ENCODE results near the gene ERLIN1.
A peak's percentile ranks its signal among the peaks of the same experiment; 100 is the strongest.

ERLIN1 gene

DNA sequence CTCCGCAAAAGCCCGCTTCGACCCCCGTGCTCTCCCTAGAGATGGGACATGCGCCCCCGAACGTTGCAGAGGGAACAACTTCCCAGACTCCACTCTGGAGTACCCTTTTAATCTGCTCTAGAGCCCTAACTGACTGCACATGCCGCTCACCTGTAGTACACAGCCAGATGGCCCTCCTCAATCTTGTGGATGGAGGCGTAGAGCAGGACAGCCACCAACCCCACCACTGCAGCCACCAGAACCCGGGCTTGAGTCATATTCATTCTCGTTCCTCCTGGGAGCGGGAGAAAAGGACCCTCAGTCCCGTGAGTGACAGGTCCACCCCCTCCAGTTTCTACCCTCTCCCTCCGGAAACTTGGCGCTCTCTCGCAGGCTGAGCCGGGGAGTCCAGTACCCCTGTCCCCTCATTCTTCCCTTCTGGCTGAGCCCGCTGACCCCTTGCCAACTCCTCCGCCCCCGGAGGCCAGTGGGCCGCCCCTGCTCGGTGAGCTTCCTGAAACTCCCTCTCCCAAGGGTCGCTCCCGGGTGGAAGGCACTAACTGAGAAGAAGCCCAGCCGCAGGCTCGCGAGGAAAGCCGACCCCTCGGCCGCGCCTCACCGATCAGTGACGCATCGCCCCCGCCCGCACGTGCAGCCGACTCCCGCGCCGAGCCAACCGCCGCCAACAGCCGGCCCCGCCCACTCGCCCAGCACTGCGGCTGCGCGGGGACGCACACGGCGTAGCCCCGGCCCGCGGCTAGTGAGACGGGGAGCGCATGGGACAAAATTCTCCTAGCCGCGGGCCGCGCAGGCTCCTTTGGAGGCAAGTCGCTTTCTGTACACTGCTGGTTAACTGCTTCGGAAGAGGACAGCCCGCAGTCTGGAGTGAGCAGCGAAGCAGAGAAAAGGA, at the start of gene ERLIN1:
TSS of gene ERLIN1 (minus strand) at position 666 of the 889 bp plus-strand sequence. CDS start at position 263, 403 bp downstream.
- DNase-seq (ENCODE audit: low spot score): peak; percentile 88

DNA sequence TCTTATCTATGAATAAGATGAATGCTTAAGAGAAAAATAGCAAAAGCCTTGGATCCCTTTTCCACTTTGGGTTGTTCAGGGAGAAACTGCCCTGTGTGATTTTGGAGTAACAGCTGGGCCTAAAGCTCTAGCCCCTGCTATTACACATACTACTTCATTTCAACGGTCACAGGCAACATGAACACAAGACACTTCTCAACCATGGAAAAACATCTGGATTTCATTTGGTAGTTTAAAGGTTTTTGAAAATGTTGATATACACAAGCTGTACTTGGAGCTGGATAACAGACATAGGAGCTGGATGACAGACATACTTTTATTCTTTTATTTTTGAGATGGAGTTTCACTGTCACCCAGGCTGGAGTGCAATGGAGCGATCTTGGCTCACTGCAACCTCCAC, 46.3 kb upstream of the ERLIN1 start:
- DNase-seq (ENCODE audit: low spot score): no peak

DNA sequence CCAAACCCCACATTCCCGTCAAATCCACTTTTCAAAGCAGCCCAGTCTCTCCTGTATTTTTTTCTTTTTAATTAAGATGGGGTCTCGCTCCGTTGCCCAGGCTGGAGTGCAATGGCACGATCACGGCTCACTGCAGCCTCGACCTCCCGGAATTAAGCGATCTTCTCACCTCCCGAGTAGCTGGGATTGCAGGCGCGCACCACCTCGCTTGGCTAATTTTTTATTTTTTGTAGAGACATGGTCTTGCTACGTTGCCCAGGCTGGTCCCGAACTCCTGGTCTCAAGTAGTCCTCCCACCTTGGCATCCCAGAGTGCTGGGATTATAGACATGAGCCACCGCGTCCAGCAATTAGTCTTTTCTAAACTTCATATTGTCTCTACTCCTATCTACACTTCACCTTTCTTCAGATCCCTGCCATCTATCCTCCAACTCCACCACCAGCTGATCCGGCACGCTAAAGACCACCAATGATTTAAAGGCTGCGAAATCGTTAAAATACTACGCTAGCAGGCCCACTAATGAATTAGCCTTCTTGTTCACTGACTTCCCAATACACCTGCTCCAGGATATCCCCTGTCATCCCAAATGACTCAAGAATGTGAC, 44.1 kb upstream of the ERLIN1 start:
- DNase-seq (ENCODE audit: low spot score): no peak

DNA sequence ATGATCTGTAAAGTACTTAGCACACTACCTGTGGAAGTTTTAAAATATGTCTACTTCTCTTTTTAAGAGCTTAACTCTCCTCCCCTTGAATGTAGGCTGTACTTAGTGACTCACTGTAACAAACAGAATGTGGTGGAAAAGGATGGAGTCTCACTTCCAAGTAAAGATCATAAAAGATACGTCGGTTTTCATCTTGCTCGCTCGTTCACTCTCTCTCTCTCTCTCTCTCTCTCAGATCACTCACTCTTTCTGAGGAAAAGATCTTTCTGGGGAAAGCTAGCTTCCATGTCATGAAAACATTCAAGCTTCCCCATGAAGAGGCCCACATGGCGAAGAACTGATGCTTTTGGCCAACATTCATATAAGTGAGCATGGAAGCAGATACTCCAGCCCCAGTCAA, 38.0 kb upstream of the ERLIN1 start:
- no peak for DNase-seq (ENCODE audit: low spot score)

DNA sequence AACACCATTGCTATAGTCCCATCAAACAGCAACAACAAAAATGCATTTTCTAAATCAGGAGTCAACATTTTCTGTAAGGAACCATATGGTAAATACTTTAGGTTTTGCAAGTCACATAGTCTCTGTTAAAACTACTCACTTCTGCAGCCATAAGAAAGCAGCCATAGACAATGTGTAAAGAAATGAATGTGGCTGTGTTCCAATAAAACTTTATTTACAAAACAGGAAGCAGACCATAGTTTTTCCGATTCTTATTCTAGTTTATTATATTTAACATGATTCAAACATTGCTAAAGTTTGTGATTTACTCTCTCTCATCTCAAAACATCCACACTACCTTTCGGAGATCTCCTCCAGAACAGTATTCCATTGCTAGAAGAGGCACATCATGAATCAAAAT, 36.7 kb upstream of the ERLIN1 start:
- DNase-seq (ENCODE audit: low spot score): no peak

DNA sequence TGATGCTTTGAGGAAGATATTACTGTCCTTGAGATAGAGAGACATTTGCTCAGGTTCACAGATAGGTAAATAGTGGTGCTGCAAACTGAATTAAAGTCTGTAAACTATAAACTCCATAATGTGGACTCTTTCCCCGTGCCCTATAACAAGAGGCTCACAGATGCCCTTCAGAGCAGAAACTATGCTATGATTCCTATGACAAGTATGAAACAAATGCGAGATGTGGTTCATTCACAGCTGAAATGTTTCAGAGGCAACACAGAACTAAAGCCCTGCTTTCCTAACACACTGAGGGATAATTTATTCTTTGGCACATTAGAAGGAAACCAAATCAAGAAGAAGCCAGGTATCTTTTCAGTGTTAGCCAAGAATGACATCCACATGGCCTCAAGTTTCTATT, 30.2 kb upstream of the ERLIN1 start:
- DNase-seq (ENCODE audit: low spot score): no peak

DNA sequence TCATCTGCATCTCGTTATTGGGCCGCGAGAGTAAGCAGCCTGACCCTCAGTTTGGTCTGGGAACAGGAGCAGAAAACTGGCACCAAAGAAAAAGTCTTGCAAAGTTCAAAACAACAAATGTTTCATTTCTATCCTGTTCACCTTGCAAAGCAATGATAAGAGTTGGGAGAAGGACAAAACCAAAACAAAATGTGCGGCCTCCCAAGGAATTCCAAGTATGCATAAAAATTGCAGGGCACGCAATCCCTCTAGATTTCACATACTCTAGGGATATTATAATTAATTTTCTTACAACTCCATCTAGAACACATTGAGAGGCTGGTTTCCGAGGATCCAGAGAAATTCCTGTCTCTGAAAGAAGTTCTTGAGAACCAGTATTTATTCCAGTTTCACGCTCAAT, 23.5 kb upstream of the ERLIN1 start:
- DNase-seq (ENCODE audit: low spot score): no peak

DNA sequence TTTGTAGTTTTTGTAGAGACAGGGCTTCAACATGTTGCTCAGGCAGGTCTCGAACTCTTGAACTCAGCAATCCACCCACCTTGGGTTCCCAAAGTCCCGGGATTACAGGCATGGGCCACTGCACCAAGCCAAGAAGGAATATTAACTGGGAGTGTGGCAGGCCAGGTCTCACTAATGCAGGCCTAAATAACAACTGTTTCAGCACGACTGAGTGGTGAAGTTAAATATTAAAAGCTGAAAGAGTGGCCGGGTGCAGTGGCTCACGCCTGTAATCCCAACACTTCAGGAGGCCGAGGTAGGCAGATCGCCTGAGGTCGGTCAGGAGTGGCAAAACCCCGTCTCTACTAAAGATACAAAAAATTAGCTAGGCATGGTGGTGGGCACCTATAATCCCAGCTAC, 22.4 kb upstream of the ERLIN1 start:
- DNase-seq (ENCODE audit: low spot score): no peak

DNA sequence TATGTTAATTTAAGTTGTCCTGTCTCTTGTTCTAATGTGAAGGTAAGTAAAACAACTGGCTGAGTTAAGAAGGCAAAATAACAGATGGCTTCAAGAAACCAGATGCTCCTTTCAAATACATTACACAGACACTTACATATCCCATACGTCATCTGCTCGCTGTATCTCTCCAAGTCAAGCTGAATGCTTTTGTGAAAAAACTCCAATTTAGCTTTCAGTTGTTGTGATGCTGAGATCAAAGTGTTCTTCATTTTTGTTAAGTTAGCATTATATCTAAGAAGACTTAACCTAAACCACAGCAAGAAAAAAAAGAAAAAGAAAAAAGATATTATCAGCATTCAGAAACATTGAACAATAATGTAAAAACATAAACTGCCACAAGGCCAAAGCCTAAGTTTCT, 18.5 kb upstream of the ERLIN1 start:
- DNase-seq (ENCODE audit: low spot score): no peak

DNA sequence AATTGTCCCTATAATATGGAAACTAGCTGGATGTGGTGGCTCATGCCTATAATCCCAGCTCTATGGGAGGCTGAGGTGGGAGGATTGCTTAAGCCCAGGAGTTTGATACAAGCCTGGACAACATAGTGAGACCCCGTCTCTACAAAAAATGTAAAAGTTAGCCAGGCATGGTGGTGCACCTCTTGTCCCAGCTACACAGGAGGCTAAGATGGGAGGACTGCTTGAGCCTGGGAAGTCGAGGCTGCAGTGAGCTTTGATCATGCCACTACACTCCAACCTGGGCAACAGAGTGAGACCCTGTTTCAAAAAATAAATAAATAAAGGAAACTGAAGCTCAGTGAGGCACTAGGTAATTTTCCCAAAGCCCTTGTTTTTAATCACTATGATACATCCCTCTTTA, 15.7 kb upstream of the ERLIN1 start:
- no peak for DNase-seq (ENCODE audit: low spot score)

DNA sequence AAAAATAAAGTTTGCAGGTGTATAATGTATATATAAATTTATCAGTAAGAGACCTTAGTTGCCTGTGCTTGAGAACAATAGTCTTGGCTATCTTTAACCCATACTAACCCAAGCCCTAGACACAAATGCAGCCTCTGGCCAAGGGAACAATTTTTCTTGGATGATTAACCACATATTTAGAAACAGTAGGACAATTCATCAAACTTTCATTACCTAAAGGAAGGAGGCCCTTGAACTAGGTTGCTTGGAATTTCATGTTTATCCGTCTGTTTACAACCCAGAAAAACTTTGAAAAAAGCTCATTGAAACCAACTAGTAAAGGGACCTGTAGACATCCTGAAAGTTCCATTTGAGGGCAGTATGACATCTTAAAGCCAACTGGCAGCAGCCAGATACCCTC, 8.9 kb upstream of the ERLIN1 start:
- no peak for DNase-seq (ENCODE audit: low spot score)

DNA sequence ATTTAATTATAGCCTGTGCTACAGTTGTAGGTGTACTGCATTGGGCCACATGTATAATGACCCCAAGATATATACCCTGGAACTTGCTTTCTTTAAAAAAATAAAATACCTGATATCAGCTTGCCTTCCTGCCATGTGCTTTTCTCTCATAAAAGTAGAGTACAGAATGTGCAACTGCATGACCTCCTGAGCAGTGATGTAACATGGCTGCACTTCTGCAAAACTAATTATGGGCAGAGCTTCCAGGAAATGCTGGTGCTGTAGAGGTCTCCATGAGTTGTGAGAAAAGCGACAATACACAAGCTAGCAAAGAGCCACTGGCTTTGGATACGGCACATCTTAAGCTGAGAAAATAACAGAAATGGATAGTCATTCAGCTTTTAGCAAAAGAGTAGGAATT, 6.5 kb upstream of the ERLIN1 start:
- DNase-seq (ENCODE audit: low spot score): no peak

DNA sequence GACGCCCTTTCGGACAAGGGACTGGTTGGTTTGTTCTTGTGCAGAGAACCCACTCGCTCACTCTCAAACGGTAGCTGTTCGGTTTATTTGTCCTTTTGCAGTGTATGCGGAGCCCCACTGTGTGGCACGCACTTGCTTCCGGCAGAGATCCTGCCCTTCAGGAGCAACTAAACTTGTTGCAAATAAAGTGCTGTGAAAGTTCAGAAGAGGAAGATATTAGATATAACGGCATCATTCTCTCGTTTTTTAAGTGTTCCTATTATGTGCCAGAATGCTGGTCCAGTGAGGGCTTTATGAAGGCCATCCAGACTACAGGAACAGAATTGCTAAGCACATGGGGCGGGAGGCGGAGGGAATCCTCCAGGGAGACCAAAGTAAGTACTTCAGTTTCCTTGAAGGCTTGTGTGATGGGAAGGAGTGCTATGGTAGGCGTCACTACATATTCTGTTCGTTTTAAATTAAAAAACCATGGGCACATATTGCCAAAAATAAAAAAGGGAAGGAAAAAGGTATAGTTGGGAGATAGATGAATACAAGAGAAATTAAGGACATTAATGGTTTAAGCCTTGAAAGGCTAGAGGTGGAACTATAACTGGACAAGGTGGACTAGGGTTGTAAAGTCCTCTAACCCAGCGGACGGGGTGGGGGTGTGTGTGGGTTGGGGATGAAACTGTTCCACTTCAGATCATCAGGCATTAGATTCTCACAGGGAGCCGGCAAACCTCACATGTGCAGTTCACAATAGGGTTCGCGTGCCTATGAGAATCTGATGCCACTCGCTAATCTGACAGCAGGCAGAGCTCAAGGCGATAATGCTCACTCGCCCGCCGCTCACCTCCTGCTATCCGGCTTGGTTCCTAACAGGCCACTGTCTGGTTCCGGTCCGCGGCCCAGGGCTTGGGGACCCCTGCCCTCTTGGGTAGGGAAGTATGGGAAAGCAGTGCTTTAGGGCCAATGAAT, 704 bp upstream of the ERLIN1 start:
- DNase-seq (ENCODE audit: low spot score): peak; percentile 44

DNA sequence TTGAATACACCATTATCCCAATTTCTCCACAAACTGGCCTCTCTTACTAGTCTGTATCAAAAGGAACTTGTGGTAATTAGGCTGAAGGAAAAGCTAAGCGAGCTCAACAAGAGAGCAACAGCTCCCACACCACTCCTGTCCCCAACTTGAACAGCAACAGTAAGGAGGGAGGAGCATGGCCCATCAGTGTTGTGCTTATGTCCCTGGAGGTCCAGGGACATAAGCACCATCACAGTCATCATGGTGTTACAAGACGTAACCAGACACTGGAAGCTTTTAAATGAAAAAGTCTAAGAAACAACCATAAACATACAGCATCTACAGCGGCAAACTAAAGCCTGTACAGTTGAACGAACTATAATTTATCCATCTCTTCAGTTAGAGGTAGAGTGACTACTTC, 989 bp downstream of the ERLIN1 start:
- DNase-seq (ENCODE audit: low spot score): no peak

DNA sequence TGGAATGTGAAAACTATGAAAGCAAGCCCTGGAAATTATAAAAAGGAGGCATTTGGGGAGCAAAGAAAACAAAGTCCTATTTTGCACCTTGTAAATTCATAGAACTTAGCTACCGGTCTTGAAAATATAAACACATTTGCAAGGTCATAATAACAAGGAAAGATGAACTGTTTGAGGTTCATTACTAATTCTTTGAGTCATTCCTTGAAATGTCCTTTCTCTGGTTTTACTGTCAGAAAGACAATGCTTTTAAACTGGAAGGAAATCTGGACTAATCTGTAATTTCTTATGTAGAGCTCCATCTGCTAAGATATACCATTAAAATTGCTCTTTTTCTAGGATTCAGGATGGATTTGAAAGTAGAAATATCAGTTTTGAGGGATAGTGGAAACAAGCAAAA, 1.4 kb downstream of the ERLIN1 start:
- DNase-seq (ENCODE audit: low spot score): no peak

DNA sequence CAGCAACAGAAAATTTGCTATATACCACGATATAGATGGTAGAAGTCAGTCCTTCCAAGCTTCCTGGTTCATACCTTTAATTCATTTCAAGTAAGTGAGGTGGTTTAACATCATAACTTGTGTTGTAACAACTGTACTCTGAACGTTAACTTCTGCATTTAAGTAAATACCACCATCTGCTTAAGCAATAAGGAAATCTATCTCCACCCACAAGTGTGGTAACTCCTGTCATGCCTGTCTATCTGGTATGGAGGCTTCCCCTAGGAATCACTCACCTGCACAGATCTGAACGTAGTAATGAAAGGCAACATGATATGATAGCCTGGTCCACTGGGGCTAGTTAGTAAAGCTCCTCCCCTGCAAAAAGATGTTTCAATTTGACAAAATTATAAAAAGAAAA, 2.3 kb downstream of the ERLIN1 start:
- DNase-seq (ENCODE audit: low spot score): no peak

DNA sequence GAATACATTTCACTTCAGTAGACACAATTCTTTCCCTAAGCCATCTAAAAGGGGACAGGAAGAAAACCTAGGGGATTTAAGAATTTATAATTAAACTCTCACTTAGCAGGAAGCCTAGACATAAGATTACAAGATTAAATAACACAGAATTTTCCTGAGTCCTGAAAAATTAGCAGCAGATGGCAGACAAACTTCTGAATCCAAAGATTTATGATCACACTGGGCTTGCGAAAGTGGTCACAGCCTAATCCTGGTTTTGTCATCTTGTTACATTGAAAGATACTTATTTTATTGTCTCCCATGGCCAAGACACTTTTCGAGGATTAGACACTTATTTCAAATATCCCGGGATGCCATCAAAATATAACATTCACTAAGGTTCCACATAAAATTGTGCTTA, 2.9 kb downstream of the ERLIN1 start:
- DNase-seq (ENCODE audit: low spot score): no peak

DNA sequence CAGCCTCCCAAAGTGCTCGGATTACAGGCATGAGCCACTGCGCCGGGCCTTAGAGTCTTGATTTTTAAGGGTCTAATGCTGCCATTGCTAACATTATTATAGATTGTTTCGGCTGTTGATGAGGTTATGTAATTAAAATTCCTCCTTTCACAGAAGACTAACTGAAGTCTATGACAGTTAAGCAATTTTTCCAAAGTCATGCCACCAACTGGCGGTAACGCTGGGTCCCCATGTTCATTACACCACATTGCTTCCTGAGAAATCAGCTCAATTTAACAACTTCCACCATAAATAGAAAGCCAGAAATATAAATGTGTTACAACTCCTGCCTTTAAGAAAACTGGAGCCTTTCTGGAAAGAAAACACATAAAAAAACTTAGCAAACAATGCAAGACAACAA, 3.5 kb downstream of the ERLIN1 start:
- no peak for DNase-seq (ENCODE audit: low spot score)

DNA sequence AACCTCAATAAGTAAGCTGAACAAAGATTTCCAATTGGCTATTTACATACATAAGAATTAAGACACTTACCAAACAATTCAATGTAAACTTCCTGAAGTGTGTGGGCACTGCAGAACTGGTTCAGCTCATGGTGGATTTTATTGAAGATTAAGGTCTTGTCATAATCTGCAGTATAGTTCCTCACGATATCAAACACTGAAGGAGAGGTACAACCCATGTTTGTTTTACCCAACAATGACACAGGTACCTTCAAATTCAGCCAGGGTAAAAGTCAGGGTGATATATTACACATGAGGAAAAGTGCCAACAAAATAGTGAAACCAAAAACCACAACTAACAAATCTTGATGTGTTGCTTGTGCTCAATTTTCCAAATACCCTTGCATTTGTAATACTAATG, 10.0 kb downstream of the ERLIN1 start:
- no peak for DNase-seq (ENCODE audit: low spot score)

DNA sequence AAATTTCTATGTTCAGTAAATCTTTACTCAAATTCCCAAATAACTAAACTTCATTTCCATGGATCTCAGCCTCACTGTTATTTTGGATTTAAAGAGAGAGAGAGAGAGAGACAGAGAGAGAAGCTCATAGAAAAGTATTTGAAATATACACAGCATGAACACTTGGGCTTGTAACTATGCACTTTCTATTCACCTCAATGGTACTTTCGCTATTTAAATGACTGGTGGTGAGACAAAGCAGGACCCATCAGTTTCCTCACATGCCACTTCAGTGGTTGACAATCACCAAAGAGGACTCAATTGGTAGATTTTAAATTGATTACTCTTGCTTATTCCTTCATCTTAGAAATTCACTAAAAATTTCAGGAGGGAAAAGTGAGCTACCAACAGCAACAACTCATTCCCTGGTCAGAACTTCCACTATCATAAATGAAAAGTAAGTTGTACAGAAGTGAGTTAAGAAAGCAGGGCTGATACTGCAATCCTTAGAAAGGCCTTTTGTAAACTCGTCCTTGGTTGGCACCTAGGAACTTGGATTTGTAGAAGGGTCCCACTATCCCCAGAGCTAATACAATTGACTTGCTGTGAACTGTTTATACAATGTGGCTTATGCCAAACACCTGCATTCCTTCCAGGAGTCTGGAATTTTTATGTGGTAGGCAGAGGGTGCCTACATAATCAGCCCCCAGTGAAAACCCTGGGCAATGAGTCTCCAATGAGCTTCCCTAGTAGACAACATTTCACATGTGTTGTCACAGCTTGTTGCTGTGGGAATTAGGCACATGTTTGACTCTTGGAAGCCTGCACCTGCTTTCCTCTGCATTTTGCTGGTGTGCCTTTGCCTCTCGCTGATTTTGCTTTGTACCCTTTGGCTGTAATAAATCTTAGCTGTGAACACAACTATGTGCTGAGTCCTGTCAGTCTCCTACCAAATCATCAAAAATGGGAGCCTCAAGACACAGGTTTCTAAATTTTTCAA, 10.8 kb downstream of the ERLIN1 start:
- no peak for DNase-seq (ENCODE audit: low spot score)

DNA sequence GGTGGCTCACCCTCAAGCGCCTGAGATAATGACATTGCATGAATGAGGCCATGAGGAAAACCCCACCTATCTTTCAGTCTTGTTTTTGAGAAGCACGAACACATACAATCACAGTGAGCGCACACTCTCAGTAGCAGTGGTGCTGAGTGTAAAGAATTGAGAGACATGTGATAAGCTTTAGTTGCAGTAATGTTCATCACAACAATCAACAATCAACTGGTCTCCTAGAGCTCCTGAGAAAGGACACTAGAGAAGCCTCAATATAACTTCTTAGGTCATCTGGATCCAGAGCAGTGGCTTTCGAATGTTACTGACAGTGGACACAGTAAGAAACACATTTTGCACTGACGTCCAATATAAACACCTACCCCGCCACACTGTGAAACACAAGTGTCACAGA, 12.8 kb downstream of the ERLIN1 start:
- no peak for DNase-seq (ENCODE audit: low spot score)

Measured in hepatic stellate cell (primary cell).